ENCODE results near the gene DNAJC21. TPM values are rescaled to one million over a fixed set of nuclear protein-coding genes. Genes with fewer than 3 reads are reported as not detected.

The DNAJC21 gene
- total and polyA plus RNA-seq, 2 of the 4 experiments (the other 2 are of a cell fraction) = 8.8 to 12.7 TPM

GRCh38 chr5:34986965-34987364, 57.6 kb downstream of the DNAJC21 start:
- Histone ChIP-seq H3K4me3 (ENCODE audit: insufficient read depth, low read depth, low read length) (no peak overlapping the region), H3K14ac (replicated peaks; ENCODE audit: low read depth, low read length) (no peak overlapping the region), H4K91ac (ENCODE audit: insufficient read depth, low read depth, low read length) (no peak overlapping the region), H2AFZ (replicated peaks; ENCODE audit: low read length, poor library complexity) (no peak overlapping the region), H3K56ac (ENCODE audit: extremely low read depth, insufficient read depth, low read length) (no peak overlapping the region), H2BK5ac (ENCODE audit: low read depth, low read length, poor library complexity, severe bottlenecking) (no peak overlapping the region), H3K23ac (ENCODE audit: low read depth, low read length) (no peak overlapping the region), H3K27me3 (ENCODE audit: control insufficient read depth, insufficient read depth, low read length) (no peaks in the 10 kb centered on the region; the same call in 1 of the 2 replicates), H4K5ac (ENCODE audit: low read depth, low read length) (no peak overlapping the region), H4K8ac (ENCODE audit: low read depth in 2 of 2, low read length in 2 of 2) (no peak overlapping the region), H3K36me3 (ENCODE audit: control insufficient read depth, insufficient read depth, low read length) (no peaks in the 10 kb centered on the region), H2BK15ac (ENCODE audit: low read depth, low read length) (no peak overlapping the region), H2BK120ac (ENCODE audit: low read depth, low read length) (no peak overlapping the region), H3K4ac (ENCODE audit: low read depth, low read length) (no peak overlapping the region), H3K18ac (ENCODE audit: low read depth, low read length) (no peak overlapping the region), H3K9me1 (ENCODE audit: insufficient read depth, low read length) (no peaks in the 10 kb centered on the region), H3K9me3 (ENCODE audit: control insufficient read depth, insufficient read depth, low read length) (peaks cover 14% of the 10 kb centered on the region), H2BK20ac (ENCODE audit: low read depth, low read length) (no peak overlapping the region), H2AK5ac (ENCODE audit: low read depth, low read length) (no peak overlapping the region), H3K79me1 (ENCODE audit: low read depth in 1 of 2, low read length in 2 of 2) (no peaks in the 10 kb centered on the region), H4K20me1 (ENCODE audit: insufficient read depth, low read length) (no peaks in the 10 kb centered on the region), H3K4me2 (ENCODE audit: low read depth, low read length) (no peak overlapping the region), H3K9ac (ENCODE audit: low read depth, low read length) (no peak overlapping the region), H2AK9ac (replicated peaks; ENCODE audit: low read depth, low read length, poor library complexity) (no peak overlapping the region), H3K27ac (ENCODE audit: insufficient read depth, low read length) (no peak overlapping the region), H3K4me1 (ENCODE audit: control insufficient read depth, insufficient read depth, low read length) (no peaks in the 10 kb centered on the region)
- CTCF ChIA-PET = no interaction called here
- POLR2A ChIA-PET (ENCODE audit: unreplicated experiment) = no interaction called here
- ATAC-seq (ENCODE audit: low read depth) = no peak
- WGBS, 2 experiments (ENCODE audit: extremely low coverage in 2 of 2, insufficient read length in 1 of 2) = no CpG with 5 or more reads among the region's 1 CpG
- no TSS peak for BruUV-seq (replicated peaks)
- no peak for DNase-seq
- in situ Hi-C loops (cut with MboI; ENCODE audit: low sequenced_read_pairs) = no loop called here
- TF ChIP-seq FOS (IDR thresholded peaks at IDR 0.05; ENCODE audit: low read depth, low read length) (no peak), BHLHE40 (IDR thresholded peaks at IDR 0.05; ENCODE audit: low read depth, low read length) (no peak), USF2 (IDR thresholded peaks at IDR 0.05; ENCODE audit: low read depth, low read length) (no peak), NFE2L2 (IDR thresholded peaks at IDR 0.05; ENCODE audit: low read depth, low read length) (no peak), ELK1 (IDR thresholded peaks at IDR 0.05; ENCODE audit: borderline replicate concordance, low read depth, low read length) (no peak), RFX5 (IDR thresholded peaks at IDR 0.05; ENCODE audit: low read depth, low read length) (no peak), RAD21 (IDR thresholded peaks at IDR 0.05; ENCODE audit: low read length) (no peak)
- intact Hi-C loops (cut with micrococcal nuclease) = no loop called here
- dilution Hi-C loops (cut with HindIII; ENCODE audit: low sequenced_read_pairs, unreplicated experiment) = no loop called here

Data from IMR-90 (cell line).